GM19455 (cell line): ENCODE data around the gene NOP14.
"Not testable (repeated sequence)": the region's sequence is repeated elsewhere in the genome, so short reads cannot be mapped to it uniquely, and the experiment has no call there.

ENCODE experiments used
- ATAC-seq: cut with Tn5 transposase; IDR thresholded peaks from one replicate; pipeline ENCODE4 v1.9.1; 2021; ENCODE audit not compliant: unreplicated experiment

Gene NOP14

GRCh38 chr4:2961811-2962441, 1.3 kb downstream of the NOP14 start:
- ATAC-seq = no peak

GRCh38 chr4:2961421-2961810, 1.8 kb downstream of the NOP14 start:
- ATAC-seq = no peak

DNA sequence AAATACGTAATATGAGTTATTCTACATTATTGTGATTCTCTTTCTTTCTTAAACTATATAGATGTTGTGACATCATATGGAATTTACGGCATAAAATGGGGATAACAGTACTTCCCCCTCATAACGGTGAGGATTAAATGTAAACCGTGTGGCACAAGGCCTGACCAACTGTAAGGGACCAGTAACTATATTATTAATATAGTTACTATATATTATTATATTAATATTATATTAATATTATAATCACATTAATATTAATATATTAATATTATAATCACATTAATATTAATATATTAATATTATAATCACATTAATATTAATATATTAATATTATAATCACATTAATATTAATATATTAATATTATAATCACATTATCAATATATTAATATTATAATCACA, 2.8 kb downstream of the NOP14 start:
- not testable (repeated sequence) for ATAC-seq

- no peak for ATAC-seq
Observed at GRCh38 chr4:2958446-2958845, 4.8 kb downstream of the NOP14 start.

DNA sequence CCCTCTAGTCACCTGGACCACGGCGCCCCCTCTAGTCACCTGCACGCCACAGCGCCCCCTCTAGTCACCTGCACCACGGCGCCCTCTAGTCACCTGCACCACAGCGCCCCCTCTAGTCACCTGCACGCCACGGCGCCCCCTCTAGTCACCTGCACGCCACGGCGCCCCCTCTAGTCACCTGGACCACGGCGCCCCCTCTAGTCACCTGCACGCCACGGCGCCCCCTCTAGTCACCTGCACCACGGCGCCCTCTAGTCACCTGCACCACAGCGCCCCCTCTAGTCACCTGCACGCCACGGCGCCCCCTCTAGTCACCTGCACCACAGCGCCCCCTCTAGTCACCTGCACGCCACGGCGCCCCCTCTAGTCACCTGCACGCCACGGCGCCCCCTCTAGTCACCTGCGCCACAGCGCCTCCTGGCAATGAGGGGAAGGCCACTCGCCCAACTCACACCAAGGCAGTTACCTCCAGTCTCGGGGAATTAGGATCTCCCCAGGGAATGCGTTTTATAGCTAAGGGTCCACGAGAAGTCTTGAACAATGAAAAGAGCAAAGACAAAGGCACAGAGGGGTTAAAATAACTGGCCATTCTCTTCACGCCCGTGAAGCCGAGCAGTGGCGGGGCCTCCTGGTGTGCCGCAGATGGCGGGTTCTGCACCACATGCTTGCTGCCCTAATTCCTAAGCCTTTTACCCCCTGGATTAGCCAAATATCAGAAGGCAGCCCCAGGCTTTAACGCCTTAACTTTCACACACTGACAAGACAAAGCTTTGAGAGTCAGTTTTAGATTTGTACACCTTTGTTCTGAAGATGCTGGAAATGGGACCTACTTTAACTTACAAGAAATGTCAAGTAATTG, 7.8 kb downstream of the NOP14 start:
- ATAC-seq = not testable (repeated sequence)

DNA sequence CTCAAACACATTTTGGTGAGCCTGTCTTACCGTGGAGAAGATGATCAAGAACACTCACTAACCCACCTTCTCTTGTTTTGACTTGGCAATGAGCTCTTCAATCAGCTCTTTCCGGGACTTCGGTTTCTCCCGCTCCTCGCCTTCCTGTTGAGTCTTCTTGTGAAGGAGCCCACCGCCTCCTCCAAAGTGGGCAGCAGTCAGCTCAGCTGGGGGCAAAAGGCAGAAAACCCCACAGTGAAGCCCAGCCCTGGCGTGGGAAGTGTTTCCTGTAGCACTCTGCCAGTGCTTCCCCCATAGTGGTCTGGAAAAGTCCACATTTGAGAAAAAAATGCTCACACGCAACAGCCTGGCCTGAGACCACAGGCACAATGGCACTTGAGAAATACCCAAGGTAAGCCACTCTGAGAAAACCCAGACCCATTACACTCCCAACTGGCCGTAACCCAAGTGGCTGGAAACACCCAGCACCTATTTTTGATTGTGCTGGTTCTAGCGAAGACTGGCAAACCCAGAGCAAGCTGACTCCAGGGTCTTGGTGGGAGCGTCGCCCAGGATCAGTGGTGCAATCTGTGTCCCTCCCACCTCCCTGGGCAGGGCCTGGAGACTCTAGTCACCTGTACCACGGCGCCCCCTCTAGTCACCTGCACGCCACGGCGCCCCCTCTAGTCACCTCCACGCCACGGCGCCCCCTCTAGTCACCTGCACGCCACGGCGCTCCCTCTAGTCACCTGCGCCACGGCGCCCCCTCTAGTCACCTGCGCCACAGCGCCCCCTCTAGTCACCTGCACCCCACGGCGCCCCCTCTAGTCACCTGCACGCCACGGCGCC, 8.6 kb downstream of the NOP14 start:
- ATAC-seq = no peak

GRCh38 chr4:2953496-2953895, 9.7 kb downstream of the NOP14 start:
- no peak for ATAC-seq

- ATAC-seq = no peak
Observed at GRCh38 chr4:2950221-2950989, 12.8 kb downstream of the NOP14 start.

DNA sequence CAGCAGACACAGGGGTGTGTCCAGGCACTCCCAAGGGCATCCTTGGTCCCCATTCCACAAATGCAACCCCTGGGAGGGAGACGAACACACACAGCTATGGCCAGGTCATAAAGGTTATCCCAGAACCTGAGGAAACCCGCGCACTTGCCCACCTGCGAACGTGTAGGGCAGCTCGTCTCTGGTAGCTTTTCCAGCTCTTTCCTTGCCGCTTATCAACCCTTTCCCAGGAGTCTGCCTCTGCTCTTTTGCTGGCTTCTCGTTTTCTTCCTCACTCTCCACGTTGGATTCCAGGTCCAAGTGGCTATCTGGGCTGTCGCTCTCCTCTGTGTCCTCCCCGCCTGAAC, 13.5 kb downstream of the NOP14 start:
- ATAC-seq = no peak

- ATAC-seq = no peak
Observed at GRCh38 chr4:2948895-2949781, 14.1 kb downstream of the NOP14 start.

- no peak for ATAC-seq
Observed at GRCh38 chr4:2947926-2948325, 15.3 kb downstream of the NOP14 start.

DNA sequence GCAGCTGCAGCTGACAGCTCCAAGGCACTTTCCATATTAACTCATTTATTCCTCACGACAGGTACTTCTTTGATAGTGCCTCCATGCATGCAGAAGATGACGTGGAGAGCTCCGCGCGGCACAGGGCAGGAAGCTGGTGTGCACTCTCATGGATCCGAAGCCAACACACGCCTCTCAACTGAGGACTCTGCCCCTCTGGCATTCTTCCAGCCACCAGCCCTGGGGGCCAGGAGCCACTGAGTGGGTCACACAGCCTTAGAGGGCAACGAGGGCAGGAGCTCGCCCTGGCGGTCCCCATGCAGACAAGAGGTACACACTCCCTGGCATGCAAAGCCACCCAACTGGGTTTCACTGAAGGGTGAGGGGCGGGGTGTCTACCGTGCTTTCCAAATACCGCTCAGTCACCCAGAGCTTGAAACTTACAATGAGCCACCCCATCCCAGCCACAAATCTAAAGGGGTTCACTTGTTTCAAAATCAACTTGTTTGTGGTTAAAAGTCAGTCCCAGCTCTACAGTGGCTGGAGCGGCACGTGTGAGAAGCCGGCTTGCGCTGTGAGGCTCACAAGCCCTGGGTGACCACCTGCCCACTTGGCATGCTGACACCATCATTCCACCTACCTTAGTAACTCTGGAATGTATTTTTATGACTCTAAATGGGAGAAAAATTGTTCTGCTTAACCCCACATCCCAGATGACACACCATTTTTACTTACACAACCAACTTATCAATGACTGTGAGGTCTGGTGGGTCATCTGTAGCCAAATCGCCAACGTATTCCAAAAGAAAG, 16.2 kb downstream of the NOP14 start:
- no peak for ATAC-seq

GRCh38 chr4:2945619-2946604, 17.3 kb downstream of the NOP14 start:
- not testable (repeated sequence) for ATAC-seq

DNA sequence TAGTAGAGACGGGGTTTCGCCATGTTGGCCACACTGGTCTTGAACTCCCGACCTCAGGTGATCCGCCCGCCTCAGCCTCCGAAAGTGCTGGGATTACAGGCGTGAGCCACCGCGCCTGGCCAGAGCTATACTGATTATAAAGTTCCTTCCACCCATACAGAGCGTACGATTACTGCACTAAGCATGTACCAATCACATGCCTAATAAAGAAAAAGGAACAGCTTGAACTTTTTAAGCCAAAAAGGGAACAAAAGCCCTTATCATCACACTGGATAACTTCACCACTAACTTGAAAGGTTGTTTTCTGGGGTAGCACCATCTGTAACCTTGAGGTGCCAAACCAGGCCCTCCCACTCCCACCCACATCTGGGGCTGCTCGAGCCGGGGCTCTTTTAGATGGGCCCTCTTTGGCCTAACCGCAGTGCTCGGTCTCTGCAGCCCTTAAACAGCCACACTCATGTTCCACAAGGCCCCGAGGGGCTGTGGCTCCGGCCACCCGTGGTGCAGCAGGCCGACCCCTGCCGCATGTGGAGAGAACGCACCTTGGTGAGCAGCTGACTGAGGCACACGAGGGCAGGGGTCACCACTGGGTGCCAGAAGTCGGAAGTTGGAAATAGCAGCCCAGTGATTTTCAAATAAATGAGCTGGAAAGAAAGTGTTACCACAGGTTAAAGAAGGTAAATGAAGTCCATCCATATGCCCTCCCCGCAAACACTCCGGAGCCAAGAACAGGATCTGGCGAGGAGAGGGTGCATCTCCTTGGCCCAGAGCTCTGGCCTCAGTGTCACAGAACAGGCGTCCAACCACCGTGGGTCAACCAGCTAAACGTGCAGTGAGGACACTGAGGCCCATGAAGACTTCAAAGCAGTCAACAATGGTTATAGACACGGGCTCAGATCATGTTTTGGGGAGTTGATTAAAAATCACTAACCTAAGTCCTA, 18.4 kb downstream of the NOP14 start:
- no peak for ATAC-seq

DNA sequence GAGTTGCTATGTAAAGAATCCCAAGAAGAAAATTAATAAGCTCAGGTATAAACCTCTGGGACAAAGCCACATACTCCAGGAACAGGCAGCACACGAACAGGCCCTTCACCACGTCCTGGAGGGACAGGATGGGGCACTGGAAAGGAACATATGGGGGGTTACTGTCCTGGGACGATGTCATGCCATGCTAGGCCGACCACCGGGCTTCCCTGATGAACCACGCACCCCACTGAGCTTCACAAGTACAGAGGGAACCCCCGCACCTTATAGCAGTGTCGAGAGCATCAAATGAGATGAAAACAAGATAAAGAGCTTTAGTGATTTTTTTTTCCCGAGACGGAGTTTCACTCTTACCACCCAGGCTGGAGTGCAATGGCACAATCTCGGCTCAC, 19.1 kb downstream of the NOP14 start:
- ATAC-seq = no peak

DNA sequence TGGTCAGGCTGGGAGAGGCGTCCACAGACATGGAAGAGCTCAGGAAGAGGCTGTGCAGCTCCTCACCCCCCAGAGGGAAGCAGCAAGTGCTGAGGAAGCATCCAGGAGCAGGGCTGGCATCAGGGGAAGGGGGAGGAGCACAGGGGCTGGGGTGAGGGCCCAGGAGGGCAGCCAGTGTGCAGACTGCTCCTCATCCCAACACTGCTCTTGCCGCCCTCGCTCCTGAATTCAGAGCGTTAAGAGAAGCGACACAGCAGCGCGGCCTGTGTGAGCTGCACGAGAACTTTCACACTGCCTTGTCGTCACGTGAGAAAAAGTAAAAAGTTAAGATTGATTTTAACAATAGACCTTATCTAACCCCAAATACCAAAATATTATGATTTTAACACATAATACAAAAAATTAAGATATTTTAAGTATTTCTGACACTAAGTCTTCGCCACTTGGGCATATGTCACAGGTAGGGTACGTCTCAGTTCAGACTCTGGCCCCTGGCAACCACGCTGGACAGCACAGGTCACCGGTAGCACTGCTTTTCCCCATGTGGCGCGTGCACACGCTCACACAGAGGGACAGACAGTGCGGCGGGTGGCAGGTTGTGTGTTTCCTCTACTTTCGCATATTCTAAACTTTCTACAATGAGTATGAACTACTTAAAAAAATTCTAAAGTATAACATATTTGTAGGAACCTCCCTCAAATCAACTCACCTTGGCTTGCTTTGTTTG, 19.7 kb downstream of the NOP14 start:
- ATAC-seq = no peak
